ENCODE measurements around the gene PLEKHA8.

PLEKHA8 gene

DNA sequence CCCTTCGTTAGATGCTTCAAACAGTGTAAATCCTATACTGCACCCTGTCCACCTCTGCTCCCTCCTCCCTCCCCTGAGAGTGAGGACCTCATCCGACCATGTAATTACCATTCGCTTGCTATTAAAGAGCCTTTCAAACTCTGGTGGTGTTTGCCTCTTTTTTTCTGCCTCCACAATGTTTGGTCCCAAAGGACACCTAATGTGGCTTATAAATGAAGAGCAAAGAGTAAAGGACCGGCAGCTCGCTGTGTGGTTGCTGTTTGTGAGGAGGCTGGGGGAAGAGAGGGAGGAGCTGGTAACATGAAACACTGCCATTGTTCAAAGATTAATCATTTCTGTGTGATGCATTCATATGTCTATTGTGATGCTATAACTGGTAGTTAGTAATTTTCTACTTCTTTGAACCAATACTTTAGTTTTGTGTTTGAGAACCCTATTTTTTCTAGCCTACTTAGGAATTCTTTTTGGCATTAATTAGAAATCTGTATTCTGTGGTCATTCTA, 134.5 kb downstream of the PLEKHA8 start:
- no peak for TF ChIP-seq POLR2A (IDR thresholded peaks at IDR 0.05; ENCODE audit: low read depth, low read length)
- DNase-seq (ENCODE audit: insufficient read length, low spot score) (peak; percentile 64), FAIRE-seq (peak; percentile 33)

DNA sequence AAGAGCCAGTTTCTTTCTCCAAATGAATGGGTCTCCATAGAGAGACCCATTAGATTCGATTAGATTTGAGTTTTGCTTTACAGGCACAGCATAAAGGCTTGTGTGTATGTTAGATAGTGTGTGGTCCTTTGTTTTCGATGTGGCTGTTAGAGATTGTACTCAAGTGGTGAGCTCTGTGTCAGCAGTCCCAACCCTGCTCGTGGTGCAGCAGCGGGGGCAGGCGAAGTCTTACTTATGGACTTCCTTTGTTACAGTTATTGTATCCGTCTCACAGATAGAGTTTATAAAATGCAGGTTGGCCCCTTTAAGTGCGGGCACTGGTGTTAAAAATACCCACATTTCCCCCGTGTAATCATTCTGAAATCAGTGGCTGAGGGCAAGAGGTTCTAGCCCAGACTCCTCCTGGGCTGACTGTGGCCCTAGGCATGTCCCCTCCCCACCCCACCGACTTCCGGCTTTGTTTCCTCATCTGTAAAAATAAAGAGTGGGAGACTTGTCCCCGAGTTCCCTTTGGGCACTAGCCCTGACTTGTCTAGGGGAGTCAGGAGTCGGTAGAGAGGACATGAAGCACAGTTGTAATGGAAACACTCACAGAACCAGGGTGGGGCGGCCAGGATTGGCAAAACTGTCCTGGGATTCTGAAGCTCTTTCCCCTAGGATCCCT, 135.2 kb downstream of the PLEKHA8 start:
- FAIRE-seq (no peak), DNase-seq (ENCODE audit: insufficient read length, low spot score) (no peak)
- TF ChIP-seq POLR2A (IDR thresholded peaks at IDR 0.05; ENCODE audit: low read depth, low read length): no peak

DNA sequence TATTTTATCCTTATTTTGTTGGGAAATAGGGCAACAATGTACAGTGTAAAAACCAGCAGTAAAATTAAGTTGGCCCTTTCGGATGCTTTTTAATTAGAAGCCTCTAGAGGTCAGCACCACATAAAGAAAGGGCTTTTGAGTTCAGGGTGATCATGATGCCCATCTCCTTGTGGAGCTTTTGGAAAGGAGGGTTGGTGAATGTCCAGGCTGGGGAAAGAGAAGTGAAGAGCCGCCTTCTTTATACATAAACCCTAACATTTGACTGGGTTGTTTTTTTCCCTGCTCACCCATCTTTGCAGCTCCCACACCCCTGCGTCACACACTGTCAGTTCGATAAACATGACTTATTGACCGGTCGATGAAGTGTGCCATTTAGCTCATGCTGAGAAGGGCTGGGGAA, 136.4 kb downstream of the PLEKHA8 start:
- FAIRE-seq (no peak), DNase-seq (ENCODE audit: insufficient read length, low spot score) (peak; percentile 50)
- no peak for TF ChIP-seq POLR2A (IDR thresholded peaks at IDR 0.05; ENCODE audit: low read depth, low read length)

DNA sequence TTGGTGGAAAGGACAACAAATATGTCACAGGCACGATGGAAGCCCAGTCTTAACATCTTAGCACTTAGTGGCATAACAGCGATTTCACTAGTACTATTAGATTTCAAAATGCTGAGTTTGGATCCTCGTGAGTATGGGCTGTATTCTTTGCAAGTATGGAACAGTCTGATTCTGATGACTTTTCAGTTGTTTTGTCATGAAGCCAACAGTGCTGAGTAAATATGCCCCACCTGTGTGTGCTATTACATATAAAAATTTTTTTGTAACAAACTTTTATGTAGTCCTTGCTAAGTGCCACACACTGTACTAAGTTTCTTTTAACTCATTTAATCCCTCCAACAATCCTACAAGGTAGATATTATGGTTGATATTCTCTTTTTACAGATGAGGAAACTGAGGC, 137.4 kb downstream of the PLEKHA8 start:
- TF ChIP-seq POLR2A (IDR thresholded peaks at IDR 0.05; ENCODE audit: low read depth, low read length): no peak
- no peak for FAIRE-seq
- no peak for DNase-seq (ENCODE audit: insufficient read length, low spot score)

DNA sequence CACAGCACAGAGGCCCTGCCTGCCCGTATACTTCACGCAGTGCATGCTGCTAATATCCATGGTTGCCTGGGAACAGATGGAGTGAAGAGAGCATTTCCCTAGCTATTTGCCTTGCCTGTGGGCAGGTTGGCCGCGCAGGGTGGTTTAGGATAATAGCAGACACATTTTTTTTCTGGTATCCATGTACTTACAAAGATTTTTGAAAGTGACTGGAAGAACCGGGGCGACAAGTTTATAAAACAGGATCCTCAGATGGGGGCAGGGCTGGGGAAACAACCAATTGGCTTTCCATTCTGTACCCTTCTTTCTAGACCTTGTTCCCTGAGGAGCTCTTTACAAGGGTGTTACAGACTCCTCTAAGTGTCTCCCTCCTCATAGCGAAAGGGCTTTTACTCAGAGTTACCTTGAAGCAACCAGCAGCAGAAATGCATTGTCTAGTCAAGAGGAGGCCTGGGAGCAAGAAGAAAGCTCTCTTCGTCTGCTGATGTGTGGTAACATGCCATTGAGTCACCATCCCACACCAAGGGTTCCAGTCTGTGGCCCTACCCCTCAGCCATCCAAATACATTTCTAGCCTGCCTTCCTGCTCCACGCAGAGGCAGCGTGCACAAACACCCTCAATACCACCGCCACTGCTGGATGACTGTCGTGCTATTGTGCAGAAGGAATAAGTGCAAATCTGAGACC, 138.1 kb downstream of the PLEKHA8 start:
- FAIRE-seq (no peak), DNase-seq (ENCODE audit: insufficient read length, low spot score) (no peak)
- TF ChIP-seq POLR2A (IDR thresholded peaks at IDR 0.05; ENCODE audit: low read depth, low read length): no peak

DNA sequence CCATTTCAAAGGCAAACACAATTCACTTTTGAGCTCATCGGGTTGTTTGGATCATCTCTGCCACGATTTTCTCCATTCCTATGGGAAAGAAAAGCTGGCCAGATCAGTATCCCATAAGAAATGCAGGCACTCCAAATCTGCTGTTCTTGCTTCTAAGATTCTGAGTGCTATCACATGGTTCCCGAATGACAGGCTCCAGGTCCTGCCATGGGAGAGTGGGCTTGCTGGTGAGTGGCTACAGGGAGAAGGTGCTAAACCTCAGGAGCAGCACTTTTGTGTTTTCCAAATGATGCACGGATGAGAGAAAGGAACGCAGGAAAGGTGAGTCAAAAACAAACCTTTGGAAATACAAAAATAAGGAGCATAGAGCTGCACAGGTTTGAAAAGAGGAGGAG, 138.6 kb downstream of the PLEKHA8 start:
- TF ChIP-seq POLR2A (IDR thresholded peaks at IDR 0.05; ENCODE audit: low read depth, low read length): no peak
- no peak for FAIRE-seq

DNA sequence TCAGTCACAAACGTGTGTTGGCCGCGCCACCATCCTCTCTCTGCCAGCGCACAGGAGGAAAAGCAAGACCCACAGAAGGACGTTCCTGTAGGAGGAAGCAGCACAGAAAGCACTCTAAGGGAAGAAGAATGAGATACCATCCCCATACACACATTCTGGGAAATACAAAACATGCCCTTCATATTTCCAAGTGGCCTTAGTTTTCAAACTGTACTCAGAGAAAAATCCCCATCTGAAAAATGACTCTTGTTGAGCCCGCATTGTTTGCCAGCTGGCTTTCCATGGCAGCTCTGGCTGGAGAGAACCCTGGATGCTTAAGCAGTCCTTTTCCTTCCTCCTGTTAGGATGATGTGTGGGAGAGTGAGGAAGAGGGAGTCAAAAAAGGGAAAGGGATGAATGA, 139.7 kb downstream of the PLEKHA8 start:
- no peak for FAIRE-seq
- no peak for TF ChIP-seq POLR2A (IDR thresholded peaks at IDR 0.05; ENCODE audit: low read depth, low read length)
- no peak for DNase-seq (ENCODE audit: insufficient read length, low spot score)

More for the DNA sequence above, 138.6 kb downstream of the PLEKHA8 start:
- DNase-seq (ENCODE audit: insufficient read length, low spot score): no peak

DNA sequence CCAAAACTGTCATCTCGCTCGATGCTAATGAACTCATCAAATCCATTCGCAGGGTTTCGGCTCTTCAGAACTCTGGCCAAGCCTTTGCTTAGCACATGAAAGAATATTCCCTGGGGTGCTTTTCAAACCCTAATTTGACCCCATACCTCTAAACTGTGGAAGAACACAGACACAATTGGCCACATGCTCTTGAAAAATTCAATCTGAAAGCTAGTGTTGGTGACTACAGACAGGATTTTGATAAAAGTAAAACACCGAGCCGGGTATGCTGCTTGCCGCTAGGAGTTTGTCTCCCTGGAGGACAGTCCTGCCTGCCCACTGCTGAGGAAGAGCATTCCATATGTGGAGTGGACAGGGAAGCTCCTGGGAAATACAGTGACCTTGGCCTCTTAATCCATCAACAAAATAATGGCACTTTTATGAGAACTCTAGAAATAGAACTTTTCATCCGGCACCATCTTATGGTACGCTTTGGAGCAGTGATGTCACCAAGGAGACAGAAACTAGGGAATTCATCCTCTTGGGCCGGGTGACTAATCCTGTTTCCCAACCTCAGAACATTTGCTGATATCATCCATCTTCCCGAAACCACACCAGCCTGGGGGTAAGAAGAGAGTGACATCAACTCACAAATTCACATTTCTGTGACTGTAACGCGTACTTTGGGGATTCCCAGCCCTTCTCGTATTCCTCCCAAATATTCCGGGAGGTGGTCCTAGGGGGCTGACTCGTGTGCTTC, 140.8 kb downstream of the PLEKHA8 start:
- peak; percentile 91 for DNase-seq (ENCODE audit: insufficient read length, low spot score)
- peak; percentile 6 for FAIRE-seq
- TF ChIP-seq POLR2A (IDR thresholded peaks at IDR 0.05; ENCODE audit: low read depth, low read length): no peak

DNA sequence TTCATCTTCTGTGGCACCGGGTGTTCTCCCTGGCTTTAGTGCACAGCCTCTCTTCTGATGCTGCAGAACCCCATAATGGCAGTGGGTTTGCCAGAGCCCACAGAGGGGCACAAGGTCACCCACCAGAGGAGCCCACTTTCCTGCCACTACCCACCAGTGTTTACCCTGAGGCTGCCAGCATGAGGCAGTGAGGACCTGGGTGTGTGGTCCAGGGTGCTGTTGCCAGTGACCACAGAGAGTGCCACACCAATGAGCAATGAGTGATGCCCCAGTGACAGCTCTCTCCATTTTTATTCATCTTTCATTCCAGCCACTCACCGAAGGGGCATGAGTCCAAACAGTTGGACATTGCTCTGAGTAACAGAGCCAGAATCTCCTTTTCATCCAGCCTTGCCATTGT, 141.4 kb downstream of the PLEKHA8 start:
- DNase-seq (ENCODE audit: insufficient read length, low spot score) (peak; percentile 35), FAIRE-seq (no peak)
- no peak for TF ChIP-seq POLR2A (IDR thresholded peaks at IDR 0.05; ENCODE audit: low read depth, low read length)

DNA sequence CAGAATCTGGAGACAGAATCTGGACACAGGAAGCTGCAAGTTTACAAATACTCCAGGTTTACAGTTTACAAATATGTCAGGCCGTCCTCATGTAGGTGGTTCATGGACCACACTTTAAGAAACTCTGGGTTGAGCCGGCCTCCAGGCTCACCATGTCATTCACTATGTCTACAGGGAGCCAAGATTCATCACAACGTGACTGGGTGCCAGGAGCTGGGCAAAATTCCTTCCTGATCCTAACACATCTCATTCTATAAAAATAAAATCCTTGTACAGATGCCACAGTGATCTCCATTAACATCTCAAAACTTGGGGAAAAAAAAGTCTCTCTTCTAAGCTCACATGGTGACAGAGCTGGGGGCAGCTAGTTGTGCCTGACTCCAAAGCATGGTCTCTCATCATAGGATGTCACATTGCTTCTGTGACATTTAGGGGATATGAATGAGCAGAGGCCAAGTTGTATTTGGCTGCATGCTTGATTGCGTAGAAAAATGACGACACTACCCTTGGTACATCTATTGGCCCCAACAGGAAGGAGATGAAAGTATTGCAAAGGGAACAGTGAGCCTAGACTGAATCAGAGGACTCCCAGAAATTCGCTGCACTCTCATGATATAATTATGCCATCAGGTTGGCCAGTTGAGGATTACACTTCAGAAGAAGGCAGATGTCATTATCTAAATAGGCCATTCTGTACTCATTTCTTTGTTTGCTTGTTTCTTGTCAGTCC, 142.4 kb downstream of the PLEKHA8 start:
- FAIRE-seq (no peak), DNase-seq (ENCODE audit: insufficient read length, low spot score) (no peak)
- no peak for TF ChIP-seq POLR2A (IDR thresholded peaks at IDR 0.05; ENCODE audit: low read depth, low read length)

DNA sequence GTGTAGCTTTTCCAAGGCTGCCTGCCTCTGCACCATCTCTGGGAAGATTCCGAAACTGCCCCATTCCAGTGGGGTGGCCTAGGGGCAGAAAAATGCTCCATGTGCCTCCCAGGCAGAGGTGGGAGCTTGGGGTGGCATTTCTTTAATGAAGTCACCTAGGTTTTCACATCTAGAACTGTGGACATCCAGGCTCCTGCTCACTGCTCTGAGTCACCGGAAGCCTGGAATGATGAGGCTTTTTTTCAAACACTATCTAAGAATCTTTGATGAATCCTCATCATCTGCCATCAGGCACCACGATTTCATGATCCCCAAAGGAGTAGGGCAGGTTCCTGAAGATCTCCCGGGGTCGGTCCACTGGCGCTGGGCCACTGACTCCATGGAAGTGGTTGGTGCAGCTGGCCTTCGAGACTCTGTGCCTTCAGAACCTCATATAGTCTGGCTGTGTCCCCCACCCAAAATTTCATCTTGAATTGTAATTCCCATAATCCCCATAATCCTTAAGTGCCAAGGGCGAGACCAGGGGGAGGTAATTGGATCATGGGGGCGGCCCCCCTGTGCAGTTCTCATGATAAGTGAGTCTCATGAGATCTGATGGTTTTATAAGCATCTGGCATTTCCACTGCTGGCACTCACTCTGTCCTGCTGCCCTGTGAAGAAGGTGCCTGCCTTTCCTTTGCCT, 143.7 kb downstream of the PLEKHA8 start:
- no peak for FAIRE-seq
- TF ChIP-seq POLR2A (IDR thresholded peaks at IDR 0.05; ENCODE audit: low read depth, low read length): no peak
- peak; percentile 67 for DNase-seq (ENCODE audit: insufficient read length, low spot score)

DNA sequence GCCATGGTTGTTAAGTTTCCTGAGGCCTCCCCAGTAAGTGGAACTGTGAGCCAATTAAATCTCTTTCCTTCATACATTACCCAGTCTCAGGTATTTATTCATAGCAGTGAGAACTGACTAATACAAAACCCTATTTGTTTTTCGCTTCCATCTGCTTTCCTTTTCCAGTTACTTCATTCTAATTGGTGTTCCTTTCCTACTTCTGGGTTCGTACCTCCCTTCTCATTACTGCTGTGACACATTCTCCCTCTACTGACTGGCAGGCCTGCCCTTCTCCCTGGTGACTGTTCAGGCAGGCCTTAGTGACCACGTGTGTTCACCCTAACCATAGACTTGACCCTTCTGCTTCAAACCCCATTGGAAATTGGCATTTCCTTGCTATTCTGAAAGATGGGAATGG, 144.2 kb downstream of the PLEKHA8 start:
- FAIRE-seq (no peak), DNase-seq (ENCODE audit: insufficient read length, low spot score) (peak; percentile 30)
- no peak for TF ChIP-seq POLR2A (IDR thresholded peaks at IDR 0.05; ENCODE audit: low read depth, low read length)

All from H54 (cell line).